Gastroesophageal sphincter (tissue), 4 donors: Measurements from ENCODE around the gene CCDC137. TPM values are rescaled to one million over a fixed set of nuclear protein-coding genes. Genes with fewer than 3 reads are reported as not detected.

Source experiments
- ATAC-seq: fragments of 150-250 bp; one replicate; pipeline ENCODE4 v1.9.1; 2016; ENCODE audit warnings: mild to moderate bottlenecking, moderate library complexity
- H3K27ac ChIP-seq, 4 donors: fragments of 200-600 bp; sonication (generic) in 3 of 4; 1 replicate in 3 of 4; 2 replicates in 1 of 4; pipeline ENCODE4 v1.5.1; 2016 to 2019
- H3K27me3 ChIP-seq: fragments of 200-600 bp; sonication (generic); one replicate; pipeline ENCODE4 v1.5.1; 2019
- H3K36me3 ChIP-seq, 2 donors: fragments of 200-600 bp; sonication (generic); one replicate each; pipeline ENCODE4 v1.5.1; 2019; ENCODE audit warnings: control low read depth in 1 of 2
- H3K4me1 ChIP-seq, 3 donors: fragments of 200-600 bp; sonication (generic); 1 replicate in 2 of 3; 2 replicates in 1 of 3; pipeline ENCODE4 v1.5.1; 2016 to 2019; ENCODE audit warnings: control low read depth in 2 of 3
- H3K4me3 ChIP-seq, 2 donors: fragments of 200-600 bp; sonication (generic); one replicate each; pipeline ENCODE4 v1.5.1; 2019; ENCODE audit warnings: mild to moderate bottlenecking in 1 of 2, moderate library complexity in 1 of 2
- H3K9me3 ChIP-seq, 3 donors: fragments of 200-600 bp; sonication (generic); one replicate each; pipeline ENCODE4 v1.5.1; 2017 to 2019; ENCODE audit warnings: control low read depth in 2 of 3
- CTCF ChIP-seq, 4 experiments: fragments of 200-600 bp in 2 of 4; fragments of 450-650 bp in 2 of 4; sonication (generic) in 1 of 4; IDR thresholded peaks; one replicate each; pipeline ENCODE4 v1.5.1; 2017 to 2019; ENCODE audit warnings: antibody characterized with exemption in 4 of 4, mild to moderate bottlenecking in 2 of 4, moderate library complexity in 2 of 4
- EP300 ChIP-seq: sonication (generic); formaldehyde crosslinking; IDR thresholded peaks from one replicate; pipeline ENCODE4 v1.6.1; 2017; ENCODE audit warnings: antibody characterized with exemption, mild to moderate bottlenecking
- POLR2A ChIP-seq, 2 donors: fragments of 450-650 bp; IDR thresholded peaks; one replicate each; pipeline ENCODE4 v1.6.1; 2017; ENCODE audit warnings: antibody characterized with exemption in 2 of 2, mild to moderate bottlenecking in 2 of 2, moderate library complexity in 1 of 2
- POLR2AphosphoS5 ChIP-seq: sonication (generic); formaldehyde crosslinking; IDR thresholded peaks from one replicate; pipeline ENCODE4 v1.6.1; 2017; ENCODE audit warnings: antibody characterized with exemption
- WGBS, 2 donors: methylation state at CpG; one replicate each; pipeline ENCODE4 v1.1.5; 2018; ENCODE audit warnings: low coverage in 1 of 2; 5-methylcytosine and 5-hydroxymethylcytosine counted together
- total RNA-seq, 4 donors: library from RNA; depleted of rRNA; stranded (reverse); fragments of >200 nt; gene quantifications; one replicate each; pipeline ENCODE4 v1.1.0, GENCODE V29; 2016

CCDC137 gene
- total RNA-seq, 4 donors from 2014 or later, result 8.2 to 16.1 (median 11.4) TPM

- 74 to 86% methylated on average over 3 to 9 of the region's 9 CpGs for WGBS, 2 donors
- no peak for ATAC-seq
Observed at GRCh38 chr17:81660441-81660840, 6.1 kb upstream of the CCDC137 start.

GRCh38 chr17:81662002-81662401, 4.5 kb upstream of the CCDC137 start:
- no peaks in the 10 kb centered on the region for H3K27me3 ChIP-seq
- peaks cover 0 to 16% (median 12%) of the 10 kb centered on the region in 3 donors for H3K4me1 ChIP-seq
- no peak for ATAC-seq
- H3K27ac ChIP-seq, result no peak overlapping the region
- H3K4me3 ChIP-seq, result no peak overlapping the region
- TF ChIP-seq CTCF (IDR thresholded peaks at IDR 0.05) (no peak), POLR2AphosphoS5 (no peak), POLR2A (IDR thresholded peaks at IDR 0.05) (no peak)
- peaks cover 0 to 8% of the 10 kb centered on the region in 2 donors for H3K36me3 ChIP-seq
- WGBS, 2 donors, result 86 to 89% methylated on average over 4 of the region's 4 CpGs
- no peaks in the 10 kb centered on the region for H3K9me3 ChIP-seq

More at GRCh38 chr17:81660441-81660840, 6.1 kb upstream of the CCDC137 start:
- H3K4me3 ChIP-seq, result no peak overlapping the region
- H3K36me3 ChIP-seq, result peaks cover 0 to 8% of the 10 kb centered on the region in 2 donors
- H3K27ac ChIP-seq, result no peak overlapping the region
- peaks cover 0 to 9% (median 6%) of the 10 kb centered on the region in 3 donors for H3K4me1 ChIP-seq
- H3K9me3 ChIP-seq, result no peaks in the 10 kb centered on the region
- TF ChIP-seq POLR2A (IDR thresholded peaks at IDR 0.05), result no peak
- TF ChIP-seq CTCF (IDR thresholded peaks at IDR 0.05), result no peak
- TF ChIP-seq POLR2AphosphoS5, result no peak
- no peak for TF ChIP-seq EP300
- no peaks in the 10 kb centered on the region for H3K27me3 ChIP-seq

- no peaks in the 10 kb centered on the region for H3K27me3 ChIP-seq
- no peak for ATAC-seq
- 83% methylated on average over 1 of the region's 7 CpGs; no CpG with 5 or more reads in 1 of the 2 donors for WGBS, 2 donors
Observed at GRCh38 chr17:81664051-81664470, 2.5 kb upstream of the CCDC137 start.

GRCh38 chr17:81665205-81666091, 1.1 kb upstream of the CCDC137 start:
- no peak for ATAC-seq

More at GRCh38 chr17:81664051-81664470, 2.5 kb upstream of the CCDC137 start:
- no peak for TF ChIP-seq POLR2AphosphoS5
- no peak for TF ChIP-seq POLR2A (IDR thresholded peaks at IDR 0.05)
- TF ChIP-seq EP300, result no peak
- TF ChIP-seq CTCF (IDR thresholded peaks at IDR 0.05), result no peak
- Histone ChIP-seq H3K36me3 (peaks cover 0 to 17% of the 10 kb centered on the region in 2 donors), H3K9me3 (no peaks in the 10 kb centered on the region), H3K4me1 (peaks cover 0 to 36% (median 21%) of the 10 kb centered on the region in 3 donors), H3K4me3 (no peak overlapping the region), H3K27ac (no peak overlapping the region)

More at GRCh38 chr17:81665205-81666091, 1.1 kb upstream of the CCDC137 start:
- H3K27me3 ChIP-seq, result no peaks in the 10 kb centered on the region
- WGBS, 2 donors, result 0% methylated on average over 2 to 4 of the region's 30 CpGs
- H3K27ac ChIP-seq, result peak overlapping the region; percentile 76 to 97 (median 90)
- H3K4me3 ChIP-seq, result peak overlapping the region; percentile 76 to 88
- TF ChIP-seq POLR2AphosphoS5 (no peak), CTCF (IDR thresholded peaks at IDR 0.05) (no peak), POLR2A (IDR thresholded peaks at IDR 0.05) (no peak), EP300 (no peak)
- H3K9me3 ChIP-seq, result no peaks in the 10 kb centered on the region
- H3K4me1 ChIP-seq, result peaks cover 0 to 40% (median 21%) of the 10 kb centered on the region in 3 donors
- H3K36me3 ChIP-seq, result peaks cover 0 to 31% of the 10 kb centered on the region in 2 donors
